GM19238 (cell line): ENCODE results near the gene FOXO1.
"Not testable (repeated sequence)": the region's sequence is repeated elsewhere in the genome, so short reads cannot be mapped to it uniquely, and the experiment has no call there.

Experiments used
- DNase-seq: peaks from one replicate; pipeline ENCODE4 v3.0.0; 2011; ENCODE audit warnings: low spot score; ENCODE audit not compliant: insufficient read length

Gene FOXO1

GRCh38 chr13:40666933-40667621, 636 bp upstream of the FOXO1 start:
- DNase-seq, result peak; percentile 26

GRCh38 chr13:40665126-40666044, 1.1 kb downstream of the FOXO1 start:
- peak; percentile 32 for DNase-seq

- peak; percentile 54 for DNase-seq
These were observed 1.9 kb downstream of the FOXO1 start for GRCh38 chr13:40664350-40665125.

- not testable (repeated sequence) for DNase-seq
These were observed 2.4 kb downstream of the FOXO1 start for GRCh38 chr13:40664100-40664349.

- no peak for DNase-seq
These were observed 3.6 kb downstream of the FOXO1 start for GRCh38 chr13:40662866-40663265.

GRCh38 chr13:40661875-40662665, 4.4 kb downstream of the FOXO1 start:
- DNase-seq, result no peak

GRCh38 chr13:40660692-40661091, 5.7 kb downstream of the FOXO1 start:
- no peak for DNase-seq

GRCh38 chr13:40660141-40660664, 6.2 kb downstream of the FOXO1 start:
- no peak for DNase-seq

GRCh38 chr13:40657951-40658350, 8.5 kb downstream of the FOXO1 start:
- DNase-seq, result no peak

- DNase-seq, result no peak
These were observed 9.1 kb downstream of the FOXO1 start for GRCh38 chr13:40657307-40657706.

- no peak for DNase-seq
These were observed 10.1 kb downstream of the FOXO1 start for GRCh38 chr13:40656358-40656757.

GRCh38 chr13:40653527-40654318, 12.7 kb downstream of the FOXO1 start:
- no peak for DNase-seq

GRCh38 chr13:40652588-40652940, 13.9 kb downstream of the FOXO1 start:
- DNase-seq, result no peak

- DNase-seq, result no peak
These were observed 14.4 kb downstream of the FOXO1 start for GRCh38 chr13:40651866-40652587.

GRCh38 chr13:40648841-40649240, 17.6 kb downstream of the FOXO1 start:
- DNase-seq, result no peak

GRCh38 chr13:40648040-40648439, 18.4 kb downstream of the FOXO1 start:
- DNase-seq, result no peak

- DNase-seq, result no peak
These were observed 21.4 kb downstream of the FOXO1 start for GRCh38 chr13:40644838-40645604.

- no peak for DNase-seq
These were observed 25.5 kb downstream of the FOXO1 start for GRCh38 chr13:40640845-40641458.
